ENCODE results near the gene COLEC11. TPM values are rescaled to one million over a fixed set of nuclear protein-coding genes. Genes with fewer than 3 reads are reported as not detected.

Gene COLEC11
- total RNA-seq, 2 experiments from 2014 or later: 1.7 TPM; not detected in 1

DNA sequence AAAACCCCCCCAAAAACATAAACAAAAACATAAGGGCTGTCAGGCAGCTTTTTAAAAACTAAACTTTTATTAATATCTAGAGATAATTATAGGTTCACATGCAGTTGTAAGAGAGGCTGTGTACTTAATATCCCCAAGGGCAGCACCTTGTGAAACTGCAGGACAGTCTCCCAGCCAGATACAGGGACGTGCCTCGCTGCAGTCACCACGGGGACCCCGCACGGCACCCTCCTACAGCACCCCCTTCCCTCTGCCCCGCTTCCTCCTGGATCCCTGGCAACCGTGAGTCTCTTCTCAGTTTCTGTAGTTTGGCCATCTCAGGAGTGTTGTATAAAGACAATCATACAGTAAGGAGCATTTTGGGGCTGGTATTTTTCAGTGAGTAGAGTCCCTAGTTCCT is 6.8 kb upstream of the COLEC11 start:
- Histone ChIP-seq H2AFZ (ENCODE audit: low read length) (no peak overlapping the region), H4K20me1 (ENCODE audit: insufficient read depth, low read length) (no peaks in the 10 kb centered on the region), H3K79me2 (ENCODE audit: insufficient read depth, low read depth, low read length) (no peaks in the 10 kb centered on the region), H3K36me3 (ENCODE audit: insufficient read depth, low read length) (peaks cover 26% of the 10 kb centered on the region), H3K9me3 (ENCODE audit: low read length) (no peaks in the 10 kb centered on the region), H3K4me2 (ENCODE audit: low read length) (no peak overlapping the region), H3K4me1 (ENCODE audit: insufficient read depth, low read length, poor library complexity, severe bottlenecking) (no peaks in the 10 kb centered on the region), H3K27ac (ENCODE audit: low read depth, low read length, poor library complexity, severe bottlenecking) (no peak overlapping the region), H3K4me3 (ENCODE audit: low read depth, low read length, poor library complexity, severe bottlenecking) (no peak overlapping the region), H3K9me2 (ENCODE audit: insufficient read depth, low read length) (no peaks in the 10 kb centered on the region)
- BruUV-seq (replicated peaks): no TSS peak
- TF ChIP-seq, protein P1, sequence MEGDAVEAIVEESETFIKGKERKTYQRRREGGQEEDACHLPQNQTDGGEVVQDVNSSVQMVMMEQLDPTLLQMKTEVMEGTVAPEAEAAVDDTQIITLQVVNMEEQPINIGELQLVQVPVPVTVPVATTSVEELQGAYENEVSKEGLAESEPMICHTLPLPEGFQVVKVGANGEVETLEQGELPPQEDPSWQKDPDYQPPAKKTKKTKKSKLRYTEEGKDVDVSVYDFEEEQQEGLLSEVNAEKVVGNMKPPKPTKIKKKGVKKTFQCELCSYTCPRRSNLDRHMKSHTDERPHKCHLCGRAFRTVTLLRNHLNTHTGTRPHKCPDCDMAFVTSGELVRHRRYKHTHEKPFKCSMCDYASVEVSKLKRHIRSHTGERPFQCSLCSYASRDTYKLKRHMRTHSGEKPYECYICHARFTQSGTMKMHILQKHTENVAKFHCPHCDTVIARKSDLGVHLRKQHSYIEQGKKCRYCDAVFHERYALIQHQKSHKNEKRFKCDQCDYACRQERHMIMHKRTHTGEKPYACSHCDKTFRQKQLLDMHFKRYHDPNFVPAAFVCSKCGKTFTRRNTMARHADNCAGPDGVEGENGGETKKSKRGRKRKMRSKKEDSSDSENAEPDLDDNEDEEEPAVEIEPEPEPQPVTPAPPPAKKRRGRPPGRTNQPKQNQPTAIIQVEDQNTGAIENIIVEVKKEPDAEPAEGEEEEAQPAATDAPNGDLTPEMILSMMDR (conservative IDR thresholded peaks at IDR 0.05; ENCODE audit: low read length): no peak
- TF ChIP-seq EZH2phosphoT487 (IDR thresholded peaks at IDR 0.05; ENCODE audit: borderline replicate concordance, low read depth, low read length): no peak
- POLR2A ChIA-PET: interaction anchor here (0.7 to 1.2 kb wide), 3 partner anchors 12 to 32 kb away, joined by 3 to 4 read pairs (median 3); no protein-coding TSS in a partner anchor
- CTCF ChIA-PET (ENCODE audit: unreplicated experiment): no interaction called here
- intact Hi-C loops (cut with micrococcal nuclease; ENCODE audit: unreplicated experiment): no loop called here
- DNase-seq (ENCODE audit: low spot score): no peak

DNA sequence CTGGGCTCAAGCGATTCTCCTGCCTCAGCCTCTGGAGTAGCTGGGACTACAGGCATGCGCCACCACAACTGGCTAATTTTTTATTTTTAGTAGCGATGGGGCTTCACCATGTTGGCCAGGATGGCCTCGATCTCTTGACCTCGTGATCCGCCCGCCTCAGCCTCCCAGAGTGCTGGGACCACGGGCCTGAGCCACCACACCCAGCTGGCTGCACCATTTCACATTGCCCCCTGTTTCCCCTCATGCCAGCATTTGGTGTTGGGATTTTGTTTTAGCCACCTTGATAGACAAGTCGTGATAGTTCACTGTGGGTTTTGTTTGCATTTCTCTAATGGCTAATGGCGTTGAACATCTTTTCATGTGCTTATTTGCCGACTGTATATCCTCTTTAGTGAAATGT is 5.8 kb upstream of the COLEC11 start:
- H3K79me2 ChIP-seq (ENCODE audit: insufficient read depth, low read depth, low read length): no peaks in the 10 kb centered on the region
- intact Hi-C loops (cut with micrococcal nuclease; ENCODE audit: unreplicated experiment): no loop called here
- H3K27ac ChIP-seq (ENCODE audit: low read depth, low read length, poor library complexity, severe bottlenecking): no peak overlapping the region
- no peaks in the 10 kb centered on the region for H4K20me1 ChIP-seq (ENCODE audit: insufficient read depth, low read length)
- no peak overlapping the region for H3K4me2 ChIP-seq (ENCODE audit: low read length)
- H3K4me1 ChIP-seq (ENCODE audit: insufficient read depth, low read length, poor library complexity, severe bottlenecking): no peaks in the 10 kb centered on the region
- peaks cover 16% of the 10 kb centered on the region for H3K36me3 ChIP-seq (ENCODE audit: insufficient read depth, low read length)
- no peak for DNase-seq (ENCODE audit: low spot score)
- no TSS peak for BruUV-seq (replicated peaks)
- TF ChIP-seq EZH2phosphoT487 (IDR thresholded peaks at IDR 0.05; ENCODE audit: borderline replicate concordance, low read depth, low read length): no peak
- TF ChIP-seq, protein P1 (conservative IDR thresholded peaks at IDR 0.05; ENCODE audit: low read length): no peak
- no peak overlapping the region for H3K4me3 ChIP-seq (ENCODE audit: low read depth, low read length, poor library complexity, severe bottlenecking)
- no peaks in the 10 kb centered on the region for H3K9me3 ChIP-seq (ENCODE audit: low read length)
- CTCF ChIA-PET (ENCODE audit: unreplicated experiment): no interaction called here
- POLR2A ChIA-PET: interaction anchor here (0.6 kb wide), 1 partner anchor 93 kb away, joined by 3 read pairs; no protein-coding TSS in a partner anchor
- no peaks in the 10 kb centered on the region for H3K9me2 ChIP-seq (ENCODE audit: insufficient read depth, low read length)
- no peak overlapping the region for H2AFZ ChIP-seq (ENCODE audit: low read length)

DNA sequence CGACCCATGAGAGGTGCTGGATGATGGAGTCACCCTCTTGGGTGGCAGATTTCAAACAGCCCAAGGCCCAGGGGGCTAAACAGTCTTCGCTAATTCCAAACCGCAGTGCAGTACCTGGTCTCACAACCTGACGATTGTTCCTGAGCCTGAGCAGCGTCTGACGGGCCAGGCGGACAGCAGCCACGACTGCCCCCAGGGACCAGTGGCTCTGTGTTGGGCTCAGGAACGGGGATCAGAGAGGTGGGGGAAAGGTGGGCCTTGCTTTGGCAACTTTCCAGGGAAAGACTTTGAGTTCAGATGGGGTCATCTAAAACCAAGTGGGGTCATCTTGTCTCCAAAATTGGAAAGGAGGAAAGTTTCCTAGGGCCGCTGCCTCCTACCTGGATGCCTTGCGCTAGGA is 492 bp downstream of the COLEC11 start:
- H3K4me2 ChIP-seq (ENCODE audit: low read length): no peak overlapping the region
- H3K4me3 ChIP-seq (ENCODE audit: low read depth, low read length, poor library complexity, severe bottlenecking): no peak overlapping the region
- no peak for TF ChIP-seq EZH2phosphoT487 (IDR thresholded peaks at IDR 0.05; ENCODE audit: borderline replicate concordance, low read depth, low read length)
- TF ChIP-seq, protein P1 (conservative IDR thresholded peaks at IDR 0.05; ENCODE audit: low read length): no peak
- ChIA-PET POLR2A (interaction anchor here (0.6 to 1.2 kb wide), 4 partner anchors 9 to 57 kb away, joined by 3 read pairs; no protein-coding TSS in a partner anchor), CTCF (ENCODE audit: unreplicated experiment) (no interaction called here)
- H3K9me3 ChIP-seq (ENCODE audit: low read length): no peaks in the 10 kb centered on the region
- H3K79me2 ChIP-seq (ENCODE audit: insufficient read depth, low read depth, low read length): no peaks in the 10 kb centered on the region
- H2AFZ ChIP-seq (ENCODE audit: low read length): no peak overlapping the region
- no peaks in the 10 kb centered on the region for H3K36me3 ChIP-seq (ENCODE audit: insufficient read depth, low read length)
- intact Hi-C loops (cut with micrococcal nuclease; ENCODE audit: unreplicated experiment): no loop called here
- H3K4me1 ChIP-seq (ENCODE audit: insufficient read depth, low read length, poor library complexity, severe bottlenecking): no peaks in the 10 kb centered on the region
- DNase-seq (ENCODE audit: low spot score): no peak
- BruUV-seq (replicated peaks): no TSS peak
- H3K27ac ChIP-seq (ENCODE audit: low read depth, low read length, poor library complexity, severe bottlenecking): no peak overlapping the region
- no peaks in the 10 kb centered on the region for H3K9me2 ChIP-seq (ENCODE audit: insufficient read depth, low read length)
- H4K20me1 ChIP-seq (ENCODE audit: insufficient read depth, low read length): no peaks in the 10 kb centered on the region

All from OCI-LY7 (cell line).